H1 (cell line): ENCODE measurements around the gene DMXL1. TPM values are rescaled to one million over a fixed set of nuclear protein-coding genes. Genes with fewer than 3 reads are reported as not detected.

Experiments used
- CTCF ChIA-PET: fragments of 300-600 bp; sonication (Branson Sonifier 250); formaldehyde crosslinking; loops from one replicate; lab custom pipeline; 2021; ENCODE audit not compliant: partially characterized antibody; lab: Charles Lee
- POLR2A ChIA-PET: fragments of 300-600 bp; sonication (Branson Sonifier 250); formaldehyde crosslinking; loops from one replicate; lab custom pipeline; 2021; ENCODE audit warnings: inconsistent platforms; ENCODE audit not compliant: partially characterized antibody; lab: Charles Lee
- DNase-seq, 2 experiments: peaks; one replicate each; pipeline versions ENCODE4 v3.0.0 to v3.0.0-alpha.2; 2010 to 2022; ENCODE audit warnings: low spot score in 2 of 2, low read depth in 1 of 2, mixed read lengths in 1 of 2
- FAIRE-seq: peaks from 2 replicates; lab custom pipeline; 2011; peaks lifted over from hg19 to GRCh38; lab: Jason Lieb, UNC
- H2AFZ ChIP-seq: 2 replicates; pipeline ENCODE4 v1.8.1; 2012; ENCODE audit warnings: low read length, inconsistent platforms
- H2AK5ac ChIP-seq: 2 replicates; pipeline ENCODE4 v1.6.1; 2013; ENCODE audit warnings: low read depth, low read length
- H2BK120ac ChIP-seq: replicated peaks from 2 replicates; pipeline ENCODE3; 2013; ENCODE audit warnings: low read depth, low read length, inconsistent platforms
- H2BK12ac ChIP-seq: 2 replicates; pipeline ENCODE4 v1.6.1; 2013; ENCODE audit warnings: low read depth, low read length
- H2BK15ac ChIP-seq: 2 replicates; pipeline ENCODE4 v1.6.1; 2013; ENCODE audit warnings: low read length
- H2BK20ac ChIP-seq: 2 replicates; pipeline ENCODE4 v1.6.1; 2013; ENCODE audit warnings: low read length
- H2BK5ac ChIP-seq: 2 replicates; pipeline ENCODE4 v1.6.1; 2013; ENCODE audit warnings: low read depth, low read length
- H3K14ac ChIP-seq: 2 replicates; pipeline ENCODE4 v1.6.1; 2013; ENCODE audit warnings: inconsistent platforms; ENCODE audit not compliant: insufficient read length
- H3K18ac ChIP-seq: 2 replicates; pipeline ENCODE4 v1.6.1; 2013; ENCODE audit warnings: low read length; ENCODE audit errors: extremely low read depth
- H3K23ac ChIP-seq: 2 replicates; pipeline ENCODE4 v1.6.1; 2013; ENCODE audit warnings: inconsistent platforms; ENCODE audit not compliant: insufficient read length
- H3K23me2 ChIP-seq: 2 replicates; pipeline ENCODE4 v1.6.1; 2013; ENCODE audit warnings: low read depth, low read length
- H3K27ac ChIP-seq: 2 replicates; pipeline ENCODE4 v1.6.1; 2011; ENCODE audit warnings: low read depth, low read length, inconsistent platforms
- H3K27me3 ChIP-seq, 4 experiments: replicated peaks in 1 of 4; 1 replicate in 1 of 4; 2 replicates in 3 of 4; pipeline versions ENCODE4 v1.6.1 to v1.8.1; 2011 to 2013; ENCODE audit warnings: low read length in 3 of 4, mild to moderate bottlenecking in 3 of 4, inconsistent platforms in 2 of 4, mixed read lengths in 2 of 4, moderate library complexity in 1 of 4; ENCODE audit not compliant: control insufficient read depth in 3 of 4, insufficient read depth in 3 of 4; ENCODE audit errors: extremely low read depth in 1 of 4
- H3K36me3 ChIP-seq, 4 experiments: 2 replicates each; pipeline versions ENCODE4 v1.6.1 to v1.8.1; 2011 to 2013; ENCODE audit warnings: mild to moderate bottlenecking in 4 of 4, low read length in 3 of 4, moderate library complexity in 2 of 4, control low read depth in 1 of 4, inconsistent platforms in 1 of 4; ENCODE audit not compliant: insufficient read depth in 4 of 4, control insufficient read depth in 2 of 4
- H3K4ac ChIP-seq: replicated peaks from 2 replicates; pipeline ENCODE3; 2013; ENCODE audit warnings: low read length, low read depth, mixed read lengths, inconsistent platforms; ENCODE audit not compliant: insufficient read length
- H3K4me1 ChIP-seq, 4 experiments: replicated peaks in 1 of 4; 1 replicate in 1 of 4; 2 replicates in 3 of 4; pipeline versions ENCODE4 v1.6.1 to v1.8.1; 2011 to 2013; ENCODE audit warnings: low read length in 3 of 4, inconsistent platforms in 2 of 4, mixed read lengths in 1 of 4; ENCODE audit not compliant: insufficient read depth in 4 of 4, control insufficient read depth in 3 of 4
- H3K4me2 ChIP-seq, 2 experiments: 2 replicates each; pipeline versions ENCODE4 v1.6.1 to v1.8.1; 2011 to 2013; ENCODE audit warnings: low read depth in 2 of 2, low read length in 2 of 2, control low read depth in 1 of 2, inconsistent platforms in 1 of 2, mild to moderate bottlenecking in 1 of 2; ENCODE audit not compliant: insufficient read depth in 1 of 2
- H3K4me3 ChIP-seq, 4 experiments: fragments of 200-600, 300-600 bp in 1 of 4; sonication (generic), shearing (Covaris generic), sonication (Bioruptor Twin) in 1 of 4; 2 replicates each; pipeline versions ENCODE4 v1.5.1 to v1.8.1; 2011 to 2016; ENCODE audit warnings: low read length in 4 of 4, low read depth in 3 of 4, control low read depth in 2 of 4, inconsistent platforms in 2 of 4, mild to moderate bottlenecking in 2 of 4, mixed read lengths in 1 of 4, moderate library complexity in 1 of 4; ENCODE audit not compliant: insufficient read depth in 2 of 4; ENCODE audit errors: extremely low read depth in 1 of 4
- H3K56ac ChIP-seq: replicated peaks from 2 replicates; pipeline ENCODE3; 2013; ENCODE audit warnings: low read depth, mild to moderate bottlenecking, mixed read lengths, low read length, inconsistent platforms; ENCODE audit not compliant: insufficient read length
- H3K79me1 ChIP-seq: 2 replicates; pipeline ENCODE4 v1.6.1; 2013; ENCODE audit warnings: low read depth, low read length, control low read depth
- H3K79me2 ChIP-seq, 2 experiments: 2 replicates each; pipeline versions ENCODE4 v1.6.1 to v1.8.1; 2012 to 2013; ENCODE audit warnings: low read length in 2 of 2, mild to moderate bottlenecking in 2 of 2, inconsistent platforms in 1 of 2; ENCODE audit not compliant: insufficient read depth in 2 of 2, control insufficient read depth in 1 of 2
- H3K9ac ChIP-seq, 4 experiments: replicated peaks in 1 of 4; 1 replicate in 1 of 4; 2 replicates in 3 of 4; pipeline versions ENCODE4 v1.6.1 to v1.8.1; 2011 to 2013; ENCODE audit warnings: low read depth in 3 of 4, low read length in 3 of 4, control low read depth in 2 of 4, mild to moderate bottlenecking in 2 of 4, moderate library complexity in 2 of 4, inconsistent platforms in 1 of 4; ENCODE audit errors: extremely low read depth in 1 of 4
- H3K9me3 ChIP-seq, 2 experiments: 2 replicates each; pipeline versions ENCODE4 v1.6.1 to v1.8.1; 2012 to 2013; ENCODE audit warnings: mild to moderate bottlenecking in 2 of 2, moderate library complexity in 2 of 2, control low read depth in 1 of 2, inconsistent platforms in 1 of 2, low read depth in 1 of 2, low read length in 1 of 2, mixed read lengths in 1 of 2; ENCODE audit not compliant: insufficient read depth in 2 of 2
- H4K20me1 ChIP-seq, 2 experiments: replicated peaks in 1 of 2; 2 replicates each; pipeline versions ENCODE3 to v1.8.1; 2011 to 2013; ENCODE audit warnings: inconsistent platforms in 2 of 2, low read length in 2 of 2, mild to moderate bottlenecking in 1 of 2; ENCODE audit not compliant: insufficient read depth in 2 of 2, control insufficient read depth in 1 of 2
- H4K5ac ChIP-seq: 2 replicates; pipeline ENCODE4 v1.6.1; 2013; ENCODE audit warnings: low read length, low read depth, mixed read lengths, inconsistent platforms; ENCODE audit not compliant: insufficient read length
- H4K8ac ChIP-seq: 2 replicates; pipeline ENCODE4 v1.8.0; 2013; ENCODE audit warnings: mild to moderate bottlenecking, moderate library complexity, low read length, inconsistent platforms; ENCODE audit not compliant: insufficient read depth; ENCODE audit errors: extremely low read depth
- H4K91ac ChIP-seq: replicated peaks from 2 replicates; pipeline ENCODE3; 2013; ENCODE audit warnings: low read length, mixed read lengths, inconsistent platforms; ENCODE audit not compliant: insufficient read length
- BCL11A ChIP-seq, 2 experiments: IDR thresholded peaks; one replicate each; pipeline ENCODE4 v1.6.1; 2011; ENCODE audit warnings: low read depth in 2 of 2, low read length in 2 of 2, mild to moderate bottlenecking in 2 of 2
- CTCF ChIP-seq, 3 experiments: IDR thresholded peaks; 1 replicate in 2 of 3; 2 replicates in 1 of 3; pipeline versions ENCODE4 v1.5.1 to v1.6.1; 2011; ENCODE audit warnings: low read length in 3 of 3, mild to moderate bottlenecking in 3 of 3, inconsistent platforms in 2 of 3, low read depth in 1 of 3, moderate library complexity in 1 of 3; ENCODE audit not compliant: insufficient read depth in 1 of 3; ENCODE audit errors: control extremely low read depth in 1 of 3
- HDAC2 ChIP-seq, 2 experiments: fragments of 300-600 bp in 1 of 2; sonication (generic) in 1 of 2; IDR thresholded peaks; 2 replicates each; pipeline ENCODE4 v1.6.1; 2011 to 2012; ENCODE audit warnings: low read depth in 2 of 2, low read length in 2 of 2, mild to moderate bottlenecking in 2 of 2, moderate library complexity in 2 of 2, borderline replicate concordance in 1 of 2, inconsistent platforms in 1 of 2
- MAX ChIP-seq: IDR thresholded peaks from 2 replicates; pipeline ENCODE4 v1.6.1; 2012; ENCODE audit warnings: inconsistent platforms
- POLR2A ChIP-seq, 2 experiments: IDR thresholded peaks; 1 replicate in 1 of 2; 2 replicates in 1 of 2; pipeline ENCODE4 v1.6.1; 2011; ENCODE audit warnings: low read depth in 2 of 2, low read length in 2 of 2, mild to moderate bottlenecking in 2 of 2; ENCODE audit errors: control extremely low read depth in 1 of 2
- POLR2AphosphoS5 ChIP-seq: IDR thresholded peaks from 2 replicates; pipeline ENCODE4 v1.6.1; 2011; ENCODE audit warnings: low read depth, low read length
- RAD21 ChIP-seq, 2 experiments: IDR thresholded peaks in 1 of 2; conservative IDR thresholded peaks in 1 of 2; 2 replicates each; pipeline ENCODE4 v1.6.1; 2011; ENCODE audit warnings: low read depth in 2 of 2, low read length in 2 of 2, improper control_type of control experiment in 1 of 2, inconsistent platforms in 1 of 2, mild to moderate bottlenecking in 1 of 2, moderate library complexity in 1 of 2
- SRF ChIP-seq: IDR thresholded peaks from 2 replicates; pipeline ENCODE4 v1.6.1; 2011; ENCODE audit warnings: mild to moderate bottlenecking, low read depth, low read length, moderate library complexity
- SUZ12 ChIP-seq: fragments of 200-600 bp; sonication (generic); IDR thresholded peaks from 2 replicates; pipeline ENCODE4 v1.6.1; 2012; ENCODE audit warnings: mild to moderate bottlenecking, inconsistent platforms, low read length, moderate library complexity, mixed read lengths
- TEAD4 ChIP-seq: IDR thresholded peaks from 2 replicates; pipeline ENCODE4 v1.6.1; 2012; ENCODE audit warnings: low read depth, low read length, inconsistent platforms, mixed read lengths
- WGBS, 2 experiments: shearing (Covaris generic) in 1 of 2; methylation state at CpG; one replicate each; pipeline versions ENCODE4 v1.1.6 to v1.1.7; 2013 to 2015; ENCODE audit warnings: low lambda C conversion rate in 2 of 2, mixed read lengths in 2 of 2, inconsistent platforms in 1 of 2, low coverage in 1 of 2, missing lambda C conversion rate in 1 of 2; ENCODE audit not compliant: insufficient replicate concordance in 2 of 2, insufficient coverage in 1 of 2, insufficient read length in 1 of 2; ENCODE audit errors: extremely low coverage in 1 of 2, missing lambda C conversion rate in 1 of 2; 5-methylcytosine and 5-hydroxymethylcytosine counted together
- polyA plus RNA-seq, 7 experiments: library from polyadenylated mRNA; depleted of rRNA in 3 of 7; stranded (reverse) in 5 of 7; unstranded in 2 of 7; fragments of >200 nt in 5 of 7; fragments of 200-250 nt in 2 of 7; gene quantifications; 1 replicate in 5 of 7; 2 replicates in 1 of 7; 4 replicates in 1 of 7; pipeline versions ENCODE4 v1.2.1 to v1.2.3, GENCODE V29; 2011 to 2013; ENCODE audit warnings: missing spikeins in 2 of 7, mixed read lengths in 2 of 7
- total RNA-seq: library from RNA; stranded (reverse); fragmentation: NEBNext Ultra II Directional; extraction: Animal tissue kit (Norgen Biotek cat#: 25700); gene quantifications from 2 replicates; pipeline ENCODE4 v1.2.1, GENCODE V29; 2021

DMXL1 gene
- total and polyA plus RNA-seq, 2 of the 8 experiments (the other 6 are each of a cell fraction or from before 2014, with no cell fraction given), result 10.1 to 43.9 TPM

GRCh38 chr5:119070578-119070827 lies 384 bp upstream of the DMXL1 start:
- DNase-seq, result no peak
- ChIA-PET CTCF (interaction anchor here (0.7 to 1.7 kb wide), 3 partner anchors 26 to 185 kb away, joined by 3 read pairs; no protein-coding TSS in a partner anchor), POLR2A (interaction anchor here (0.9 to 2.4 kb wide), 12 partner anchors 10 to 198 kb away, joined by 3 to 44 read pairs (median 3); no protein-coding TSS in a partner anchor)
- Histone ChIP-seq H4K8ac (no peak overlapping the region), H3K9me3 (no peaks in the 10 kb centered on the region), H3K27me3 (no peaks in the 10 kb centered on the region), H3K56ac (no peak overlapping the region), H2BK20ac (no peak overlapping the region), H3K23ac (no peak overlapping the region), H2BK15ac (no peak overlapping the region), H2BK5ac (peak overlapping the region; percentile 86), H4K20me1 (peaks cover 0 to 2% of the 10 kb centered on the region in 2 experiments), H4K91ac (no peak overlapping the region), H3K4me3 (peak overlapping the region; percentile 78 to 96 (median 85)), H3K27ac (peak overlapping the region; percentile 84; the same call in 1 of the 2 replicates), H3K36me3 (no peaks in the 10 kb centered on the region), H3K4ac (no peak overlapping the region), H3K79me2 (peaks cover 6 to 40% of the 10 kb centered on the region in 2 experiments), H4K5ac (peak overlapping the region; percentile 6), H3K9ac (peak overlapping the region; percentile 66 to 96 (median 88)), H2AK5ac (no peak overlapping the region), H2BK120ac (no peak overlapping the region), H3K18ac (0 out of 2 replicates have a peak overlapping the region, but pooled peaks have one; percentile 14), H3K4me2 (peak overlapping the region; percentile 85 to 89), H2AFZ (peak overlapping the region; percentile 84), H3K14ac (no peak overlapping the region), H3K23me2 (peaks cover 2% of the 10 kb centered on the region; the same call in 1 of the 2 replicates), H3K79me1 (no peaks in the 10 kb centered on the region), H2BK12ac (peak overlapping the region; percentile 63; the same call in 1 of the 2 replicates), H3K4me1 (peaks cover 0 to 7% (median 2%) of the 10 kb centered on the region in 4 experiments; a peak in 5 of 7 replicates)
- 0% methylated on average over 9 of the region's 9 CpGs; no CpG with 5 or more reads in 1 of the 2 experiments for WGBS, 2 experiments
- FAIRE-seq, result peak; percentile 32
- TF ChIP-seq POLR2A (IDR thresholded peaks at IDR 0.05; ENCODE audit: control extremely low read depth in 1 of 2, low read depth in 2 of 2, low read length in 2 of 2) (peak; percentile 57 to 63; a peak in 2 of 3 replicates), MAX (no peak), SRF (no peak), CTCF (IDR thresholded peaks at IDR 0.05; ENCODE audit: control extremely low read depth in 1 of 3, insufficient read depth in 1 of 3, low read depth in 1 of 3, low read length in 3 of 3) (no peak), TEAD4 (no peak), SUZ12 (no peak), POLR2AphosphoS5 (peak; percentile 62; the same call in 1 of the 2 replicates), HDAC2 (IDR thresholded peaks at IDR 0.05; ENCODE audit: borderline replicate concordance in 1 of 2, low read depth in 2 of 2, low read length in 2 of 2) (no peak), RAD21 (IDR thresholded peaks at IDR 0.05 in 1 of 2, conservative IDR thresholded peaks at IDR 0.05 in 1 of 2; ENCODE audit: low read depth in 2 of 2, low read length in 2 of 2) (no peak), BCL11A (IDR thresholded peaks at IDR 0.05; ENCODE audit: low read depth in 2 of 2, low read length in 2 of 2) (no peak)
